Fibroblast of villous mesenchyme (primary cell): Measurements from ENCODE around the gene BBIP1. TPM values are rescaled to one million over a fixed set of nuclear protein-coding genes. Genes with fewer than 3 reads are reported as not detected.

Experiments used
- DNase-seq: peaks from one replicate; pipeline ENCODE4 v3.0.0-alpha.2; 2010; ENCODE audit warnings: low read depth
- H3K4me3 ChIP-seq: 2 replicates; pipeline ENCODE4 v1.5.1; 2011; ENCODE audit warnings: low read depth, mild to moderate bottlenecking, low read length
- total RNA-seq: library from RNA; depleted of rRNA; stranded (reverse); fragments of >200 nt; gene quantifications from 2 replicates; pipeline ENCODE4 v1.2.3, GENCODE V29; 2012
- TF ChIP-seq, protein P1 (sequence below): IDR thresholded peaks from 2 replicates; pipeline ENCODE4 v1.5.1; 2012; ENCODE audit warnings: low read depth, mild to moderate bottlenecking, low read length; ENCODE audit not compliant: insufficient read depth

BBIP1 gene
- total RNA-seq, 1 donor, result 23.3 TPM

DNA sequence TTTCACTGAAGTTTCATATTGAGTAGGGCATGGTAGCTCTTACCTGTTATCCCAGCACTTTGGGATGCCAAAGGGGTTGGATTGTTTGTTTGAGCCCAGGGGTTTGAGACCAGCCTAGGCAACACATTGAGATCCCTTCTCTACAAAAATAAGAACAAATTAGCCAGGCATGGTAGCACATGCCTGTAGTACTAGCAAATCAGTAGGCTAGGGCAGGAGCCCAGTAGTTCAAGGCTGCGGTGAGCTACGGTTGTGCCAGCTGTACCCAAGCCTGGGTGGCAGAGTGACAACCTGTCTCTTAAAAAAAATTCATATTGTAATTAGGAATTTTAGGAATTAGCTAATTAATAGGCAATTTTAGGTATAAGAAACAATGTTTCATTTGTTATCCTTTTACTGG is 18.0 kb downstream of the BBIP1 start:
- no peak overlapping the region for H3K4me3 ChIP-seq
- TF ChIP-seq, protein P1, sequence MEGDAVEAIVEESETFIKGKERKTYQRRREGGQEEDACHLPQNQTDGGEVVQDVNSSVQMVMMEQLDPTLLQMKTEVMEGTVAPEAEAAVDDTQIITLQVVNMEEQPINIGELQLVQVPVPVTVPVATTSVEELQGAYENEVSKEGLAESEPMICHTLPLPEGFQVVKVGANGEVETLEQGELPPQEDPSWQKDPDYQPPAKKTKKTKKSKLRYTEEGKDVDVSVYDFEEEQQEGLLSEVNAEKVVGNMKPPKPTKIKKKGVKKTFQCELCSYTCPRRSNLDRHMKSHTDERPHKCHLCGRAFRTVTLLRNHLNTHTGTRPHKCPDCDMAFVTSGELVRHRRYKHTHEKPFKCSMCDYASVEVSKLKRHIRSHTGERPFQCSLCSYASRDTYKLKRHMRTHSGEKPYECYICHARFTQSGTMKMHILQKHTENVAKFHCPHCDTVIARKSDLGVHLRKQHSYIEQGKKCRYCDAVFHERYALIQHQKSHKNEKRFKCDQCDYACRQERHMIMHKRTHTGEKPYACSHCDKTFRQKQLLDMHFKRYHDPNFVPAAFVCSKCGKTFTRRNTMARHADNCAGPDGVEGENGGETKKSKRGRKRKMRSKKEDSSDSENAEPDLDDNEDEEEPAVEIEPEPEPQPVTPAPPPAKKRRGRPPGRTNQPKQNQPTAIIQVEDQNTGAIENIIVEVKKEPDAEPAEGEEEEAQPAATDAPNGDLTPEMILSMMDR, result no peak
- no peak for DNase-seq

DNA sequence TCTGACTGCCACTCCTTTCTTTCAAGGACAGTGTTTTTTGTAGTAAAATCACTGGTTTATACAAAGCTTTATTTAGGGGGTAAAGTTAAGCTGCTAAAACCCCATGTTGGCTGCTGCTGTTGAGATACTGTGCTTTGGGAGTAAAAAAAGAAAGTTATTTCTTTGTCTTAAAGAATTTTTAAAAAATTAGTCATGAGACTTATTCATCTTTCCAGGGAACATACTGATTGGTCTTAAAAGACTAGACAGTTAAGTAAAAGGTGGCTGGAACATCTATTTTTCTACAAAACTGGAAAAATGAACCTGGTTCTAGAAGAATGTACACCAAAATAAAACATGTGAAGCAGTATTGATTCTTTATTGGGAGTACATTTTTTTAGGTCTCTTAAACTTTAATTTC is 20.6 kb downstream of the BBIP1 start:
- DNase-seq, result no peak
- TF ChIP-seq, protein P1, result no peak
- no peak overlapping the region for H3K4me3 ChIP-seq

DNA sequence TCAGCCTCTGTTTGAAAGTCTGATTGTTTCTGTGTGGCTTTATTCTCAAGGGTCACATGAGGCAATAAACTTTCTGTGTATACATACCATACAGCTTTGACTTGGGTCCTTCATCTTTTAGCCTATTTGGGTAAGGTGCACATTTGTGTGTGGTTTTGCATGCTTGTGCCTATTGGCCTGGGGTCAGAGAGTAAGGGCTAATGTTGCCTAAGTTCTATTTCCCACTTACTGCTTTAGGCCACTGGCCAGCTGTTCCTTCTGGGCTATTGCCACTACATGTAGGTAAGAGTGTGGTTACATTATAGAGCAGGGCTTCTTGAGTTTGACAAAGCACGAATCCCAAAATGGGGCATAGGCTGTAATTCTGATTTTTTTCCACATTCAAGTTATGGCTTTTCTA is 21.8 kb downstream of the BBIP1 start:
- DNase-seq, result peak; percentile 43
- H3K4me3 ChIP-seq, result no peak overlapping the region
- TF ChIP-seq, protein P1, result no peak

DNA sequence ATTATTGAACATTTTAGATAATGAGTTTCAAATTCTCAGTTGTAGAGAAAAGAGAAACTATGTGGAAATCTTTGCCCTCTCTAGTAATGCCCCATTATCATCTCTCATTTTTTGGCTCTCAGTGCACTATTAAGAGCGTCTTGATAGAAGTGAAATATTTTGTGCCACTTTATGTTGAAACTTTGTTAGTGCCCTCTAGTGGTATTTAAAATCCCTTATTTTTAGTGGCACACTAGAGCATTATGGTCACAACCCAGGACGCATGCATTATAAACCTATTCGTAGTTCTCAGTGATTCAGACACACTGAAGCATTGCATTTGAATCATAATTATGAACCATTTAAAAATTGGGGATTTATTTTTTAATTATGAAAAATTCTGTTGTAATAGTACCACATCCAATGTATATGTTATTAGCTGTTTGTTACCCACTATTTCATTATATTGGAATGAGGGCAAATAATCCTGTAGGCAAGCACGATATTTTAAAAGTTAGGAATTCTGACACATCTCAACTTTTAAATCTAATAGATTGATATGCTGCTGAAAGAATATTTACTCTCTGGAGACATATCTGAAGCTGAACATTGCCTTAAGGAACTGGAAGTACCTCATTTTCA is 25.3 kb downstream of the BBIP1 start:
- H3K4me3 ChIP-seq, result no peak overlapping the region
- peak; percentile 51 for DNase-seq
- TF ChIP-seq, protein P1, result peak; percentile 47

DNA sequence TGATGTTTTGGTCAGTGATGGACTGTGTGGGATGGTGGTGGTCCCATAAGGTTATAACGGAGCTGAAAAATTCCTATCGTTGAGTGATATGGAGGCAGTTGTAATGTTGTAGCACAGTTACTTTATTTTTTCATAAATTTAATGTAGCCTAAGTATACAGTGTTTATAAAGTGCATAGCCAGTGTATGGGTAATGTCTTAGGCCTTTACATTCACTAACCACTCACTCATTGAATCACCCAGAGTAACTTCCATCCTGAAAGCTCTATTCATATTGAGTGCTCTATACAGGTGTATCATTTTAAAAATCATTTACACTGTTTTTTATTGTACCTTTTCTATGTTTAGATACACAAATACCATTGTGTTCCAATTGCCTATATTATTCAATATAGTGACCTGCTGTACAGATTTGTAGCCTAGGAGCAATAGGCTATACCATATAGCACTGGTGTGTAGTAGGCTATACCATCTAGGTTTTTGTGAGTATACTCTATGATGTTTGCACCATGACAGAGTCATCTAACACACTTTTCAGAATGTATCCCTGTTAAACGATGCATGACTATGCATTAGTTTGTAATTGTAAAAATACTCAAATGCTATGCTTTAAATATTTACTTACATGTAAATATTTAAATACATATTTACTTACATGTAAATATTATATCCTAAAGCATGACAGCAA is 26.2 kb downstream of the BBIP1 start:
- TF ChIP-seq, protein P1, result no peak
- H3K4me3 ChIP-seq, result no peak overlapping the region
- no peak for DNase-seq

DNA sequence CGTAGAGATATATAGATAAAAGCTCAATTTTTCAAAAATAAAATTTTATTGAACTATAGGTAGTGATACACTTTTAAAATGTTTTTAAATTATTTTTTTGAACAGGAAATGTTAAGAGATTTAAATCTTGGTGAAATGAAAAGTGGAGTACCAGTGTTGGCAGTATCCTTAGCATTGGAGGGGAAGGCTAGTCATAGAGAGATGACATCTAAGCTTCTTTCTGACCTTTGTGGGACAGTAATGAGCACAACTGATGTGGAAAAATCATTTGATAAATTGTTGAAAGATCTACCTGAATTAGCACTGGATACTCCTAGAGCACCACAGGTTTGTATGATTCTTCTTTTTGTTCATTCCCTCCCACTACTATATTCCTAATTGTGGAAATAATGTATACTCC is 31.4 kb downstream of the BBIP1 start:
- TF ChIP-seq, protein P1, result no peak
- no peak for DNase-seq
- H3K4me3 ChIP-seq, result no peak overlapping the region
